SU-DHL-6 (cell line): ENCODE measurements around the gene CDH22.

Experiments used
- CTCF ChIP-seq: fragments of 200-600 bp; sonication (generic); IDR thresholded peaks from one replicate; pipeline ENCODE4 v1.5.1; 2017; ENCODE audit warnings: antibody characterized with exemption, mild to moderate bottlenecking, low read length, moderate library complexity; ENCODE audit not compliant: insufficient read depth, poor library complexity, severe bottlenecking
- EZH2phosphoT487 ChIP-seq: fragments of 200-600 bp; sonication (generic), shearing (Covaris generic); conservative IDR thresholded peaks from 2 replicates; pipeline ENCODE4 v1.6.1; 2018; ENCODE audit warnings: mild to moderate bottlenecking, antibody characterized with exemption, low read length, moderate library complexity, mixed read lengths

GRCh38 chr20:46285740-46286139 lies 22.6 kb downstream of the CDH22 start:
- TF ChIP-seq CTCF (no peak), EZH2phosphoT487 (no peak)
